ENCODE results near the gene HMCN2. TPM values are rescaled to one million over a fixed set of nuclear protein-coding genes. Genes with fewer than 3 reads are reported as not detected.

The HMCN2 gene
- total and polyA plus RNA-seq, 2 donors = 0.90 to 2.2 TPM

GRCh38 chr9:130341128-130341527 lies 75.6 kb downstream of the HMCN2 start:
- H3K36me3 ChIP-seq (ENCODE audit: control insufficient read depth in 2 of 2, insufficient read depth in 2 of 2, low read length in 1 of 2) = no peaks in the 10 kb centered on the region
- H3K27me3 ChIP-seq (ENCODE audit: control insufficient read depth in 2 of 2, insufficient read depth in 1 of 2, low read length in 1 of 2) = no peaks in the 10 kb centered on the region
- H3K9me3 ChIP-seq (ENCODE audit: control insufficient read depth in 2 of 2, insufficient read depth in 1 of 2, low read length in 1 of 2) = no peaks in the 10 kb centered on the region
- H3K4me1 ChIP-seq (ENCODE audit: control insufficient read depth in 2 of 2, insufficient read depth in 2 of 2, low read length in 2 of 2) = no peaks in the 10 kb centered on the region
- 94% methylated on average over 13 of the region's 13 CpGs for WGBS
- no peak overlapping the region for H3K4me3 ChIP-seq (ENCODE audit: low read length in 2 of 2)
- no peak for DNase-seq (ENCODE audit: low read depth in 6 of 9, low spot score in 9 of 9)
- H3K27ac ChIP-seq (ENCODE audit: low read depth in 1 of 2, low read length in 1 of 2) = no peak overlapping the region

- 96% methylated on average over 13 of the region's 13 CpGs for WGBS
Observed at GRCh38 chr9:130341839-130342713, 76.5 kb downstream of the HMCN2 start.

GRCh38 chr9:130342714-130343085 lies 77.1 kb downstream of the HMCN2 start:
- Histone ChIP-seq H3K36me3 (ENCODE audit: control insufficient read depth in 2 of 2, insufficient read depth in 2 of 2, low read length in 1 of 2) (no peaks in the 10 kb centered on the region), H3K27me3 (ENCODE audit: control insufficient read depth in 2 of 2, insufficient read depth in 1 of 2, low read length in 1 of 2) (no peaks in the 10 kb centered on the region), H3K9me3 (ENCODE audit: control insufficient read depth in 2 of 2, insufficient read depth in 1 of 2, low read length in 1 of 2) (no peaks in the 10 kb centered on the region), H3K4me3 (ENCODE audit: low read length in 2 of 2) (no peak overlapping the region), H3K4me1 (ENCODE audit: control insufficient read depth in 2 of 2, insufficient read depth in 2 of 2, low read length in 2 of 2) (no peaks in the 10 kb centered on the region), H3K27ac (ENCODE audit: low read depth in 1 of 2, low read length in 1 of 2) (no peak overlapping the region)
- no peak for DNase-seq (ENCODE audit: low read depth in 6 of 9, low spot score in 9 of 9)
- WGBS = 79% methylated on average over 11 of the region's 11 CpGs

More at GRCh38 chr9:130341839-130342713, 76.5 kb downstream of the HMCN2 start:
- Histone ChIP-seq H3K4me3 (ENCODE audit: low read length in 2 of 2) (no peak overlapping the region), H3K27ac (ENCODE audit: low read depth in 1 of 2, low read length in 1 of 2) (no peak overlapping the region), H3K27me3 (ENCODE audit: control insufficient read depth in 2 of 2, insufficient read depth in 1 of 2, low read length in 1 of 2) (no peaks in the 10 kb centered on the region), H3K4me1 (ENCODE audit: control insufficient read depth in 2 of 2, insufficient read depth in 2 of 2, low read length in 2 of 2) (no peaks in the 10 kb centered on the region), H3K9me3 (ENCODE audit: control insufficient read depth in 2 of 2, insufficient read depth in 1 of 2, low read length in 1 of 2) (no peaks in the 10 kb centered on the region), H3K36me3 (ENCODE audit: control insufficient read depth in 2 of 2, insufficient read depth in 2 of 2, low read length in 1 of 2) (no peaks in the 10 kb centered on the region)
- DNase-seq (ENCODE audit: low read depth in 6 of 9, low spot score in 9 of 9) = no peak

- H3K9me3 ChIP-seq (ENCODE audit: control insufficient read depth in 2 of 2, insufficient read depth in 1 of 2, low read length in 1 of 2) = no peaks in the 10 kb centered on the region
- 49% methylated on average over 12 of the region's 12 CpGs for WGBS
- H3K4me1 ChIP-seq (ENCODE audit: control insufficient read depth in 2 of 2, insufficient read depth in 2 of 2, low read length in 2 of 2) = no peaks in the 10 kb centered on the region
- H3K4me3 ChIP-seq (ENCODE audit: low read length in 2 of 2) = no peak overlapping the region
- H3K27me3 ChIP-seq (ENCODE audit: control insufficient read depth in 2 of 2, insufficient read depth in 1 of 2, low read length in 1 of 2) = no peaks in the 10 kb centered on the region
- H3K36me3 ChIP-seq (ENCODE audit: control insufficient read depth in 2 of 2, insufficient read depth in 2 of 2, low read length in 1 of 2) = no peaks in the 10 kb centered on the region
- H3K27ac ChIP-seq (ENCODE audit: low read depth in 1 of 2, low read length in 1 of 2) = no peak overlapping the region
- DNase-seq (ENCODE audit: low read depth in 6 of 9, low spot score in 9 of 9) = peak in 3 of 9 donors; percentile 4 to 15 (median 12)
Observed at GRCh38 chr9:130343445-130343918, 77.9 kb downstream of the HMCN2 start.

GRCh38 chr9:130344366-130344765 lies 78.8 kb downstream of the HMCN2 start:
- no peaks in the 10 kb centered on the region for H3K27me3 ChIP-seq (ENCODE audit: control insufficient read depth in 2 of 2, insufficient read depth in 1 of 2, low read length in 1 of 2)
- WGBS = 98% methylated on average over 1 of the region's 1 CpG

GRCh38 chr9:130345009-130345896 lies 79.7 kb downstream of the HMCN2 start:
- Histone ChIP-seq H3K4me3 (ENCODE audit: low read length in 2 of 2) (no peak overlapping the region), H3K36me3 (ENCODE audit: control insufficient read depth in 2 of 2, insufficient read depth in 2 of 2, low read length in 1 of 2) (no peaks in the 10 kb centered on the region), H3K4me1 (ENCODE audit: control insufficient read depth in 2 of 2, insufficient read depth in 2 of 2, low read length in 2 of 2) (no peaks in the 10 kb centered on the region), H3K27me3 (ENCODE audit: control insufficient read depth in 2 of 2, insufficient read depth in 1 of 2, low read length in 1 of 2) (no peaks in the 10 kb centered on the region), H3K27ac (ENCODE audit: low read depth in 1 of 2, low read length in 1 of 2) (no peak overlapping the region), H3K9me3 (ENCODE audit: control insufficient read depth in 2 of 2, insufficient read depth in 1 of 2, low read length in 1 of 2) (no peaks in the 10 kb centered on the region)
- 93% methylated on average over 9 of the region's 9 CpGs for WGBS
- DNase-seq (ENCODE audit: low read depth in 6 of 9, low spot score in 9 of 9) = no peak

More at GRCh38 chr9:130344366-130344765, 78.8 kb downstream of the HMCN2 start:
- Histone ChIP-seq H3K36me3 (ENCODE audit: control insufficient read depth in 2 of 2, insufficient read depth in 2 of 2, low read length in 1 of 2) (no peaks in the 10 kb centered on the region), H3K9me3 (ENCODE audit: control insufficient read depth in 2 of 2, insufficient read depth in 1 of 2, low read length in 1 of 2) (no peaks in the 10 kb centered on the region), H3K4me1 (ENCODE audit: control insufficient read depth in 2 of 2, insufficient read depth in 2 of 2, low read length in 2 of 2) (no peaks in the 10 kb centered on the region), H3K4me3 (ENCODE audit: low read length in 2 of 2) (no peak overlapping the region), H3K27ac (ENCODE audit: low read depth in 1 of 2, low read length in 1 of 2) (no peak overlapping the region)
- DNase-seq (ENCODE audit: low read depth in 6 of 9, low spot score in 9 of 9) = no peak

- DNase-seq (ENCODE audit: low read depth in 6 of 9, low spot score in 9 of 9) = no peak
- 86% methylated on average over 13 of the region's 13 CpGs for WGBS
- Histone ChIP-seq H3K4me1 (ENCODE audit: control insufficient read depth in 2 of 2, insufficient read depth in 2 of 2, low read length in 2 of 2) (no peaks in the 10 kb centered on the region), H3K27me3 (ENCODE audit: control insufficient read depth in 2 of 2, insufficient read depth in 1 of 2, low read length in 1 of 2) (no peaks in the 10 kb centered on the region), H3K27ac (ENCODE audit: low read depth in 1 of 2, low read length in 1 of 2) (no peak overlapping the region), H3K36me3 (ENCODE audit: control insufficient read depth in 2 of 2, insufficient read depth in 2 of 2, low read length in 1 of 2) (no peaks in the 10 kb centered on the region), H3K9me3 (ENCODE audit: control insufficient read depth in 2 of 2, insufficient read depth in 1 of 2, low read length in 1 of 2) (no peaks in the 10 kb centered on the region), H3K4me3 (ENCODE audit: low read length in 2 of 2) (no peak overlapping the region)
Observed at GRCh38 chr9:130345897-130346385, 80.4 kb downstream of the HMCN2 start.

- 85% methylated on average over 14 of the region's 14 CpGs for WGBS
- no peak overlapping the region for H3K4me3 ChIP-seq (ENCODE audit: low read length in 2 of 2)
- no peaks in the 10 kb centered on the region for H3K4me1 ChIP-seq (ENCODE audit: control insufficient read depth in 2 of 2, insufficient read depth in 2 of 2, low read length in 2 of 2)
- no peak overlapping the region for H3K27ac ChIP-seq (ENCODE audit: low read depth in 1 of 2, low read length in 1 of 2)
- no peaks in the 10 kb centered on the region for H3K36me3 ChIP-seq (ENCODE audit: control insufficient read depth in 2 of 2, insufficient read depth in 2 of 2, low read length in 1 of 2)
- no peaks in the 10 kb centered on the region for H3K9me3 ChIP-seq (ENCODE audit: control insufficient read depth in 2 of 2, insufficient read depth in 1 of 2, low read length in 1 of 2)
- H3K27me3 ChIP-seq (ENCODE audit: control insufficient read depth in 2 of 2, insufficient read depth in 1 of 2, low read length in 1 of 2) = no peaks in the 10 kb centered on the region
- no peak for DNase-seq (ENCODE audit: low read depth in 6 of 9, low spot score in 9 of 9)
Observed at GRCh38 chr9:130346431-130346830, 80.9 kb downstream of the HMCN2 start.

GRCh38 chr9:130347036-130347435 lies 81.5 kb downstream of the HMCN2 start:
- no peak for DNase-seq (ENCODE audit: low read depth in 6 of 9, low spot score in 9 of 9)
- no peaks in the 10 kb centered on the region for H3K36me3 ChIP-seq (ENCODE audit: control insufficient read depth in 2 of 2, insufficient read depth in 2 of 2, low read length in 1 of 2)
- H3K4me1 ChIP-seq (ENCODE audit: control insufficient read depth in 2 of 2, insufficient read depth in 2 of 2, low read length in 2 of 2) = no peaks in the 10 kb centered on the region
- H3K27ac ChIP-seq (ENCODE audit: low read depth in 1 of 2, low read length in 1 of 2) = no peak overlapping the region
- 86% methylated on average over 14 of the region's 14 CpGs for WGBS
- no peak overlapping the region for H3K4me3 ChIP-seq (ENCODE audit: low read length in 2 of 2)
- H3K27me3 ChIP-seq (ENCODE audit: control insufficient read depth in 2 of 2, insufficient read depth in 1 of 2, low read length in 1 of 2) = no peaks in the 10 kb centered on the region
- H3K9me3 ChIP-seq (ENCODE audit: control insufficient read depth in 2 of 2, insufficient read depth in 1 of 2, low read length in 1 of 2) = no peaks in the 10 kb centered on the region
